Sigmoid colon (tissue), 7 donors: Measurements from ENCODE around the gene CARS1. TPM values are rescaled to one million over a fixed set of nuclear protein-coding genes. Genes with fewer than 3 reads are reported as not detected.
A peak's percentile ranks its signal among the peaks of the same experiment; 100 is the strongest.

Experiments
- DNase-seq: peaks from one replicate; pipeline ENCODE4 v3.0.0-alpha.2; 2019
- H3K27ac ChIP-seq, 4 donors: fragments of 200-600 bp; sonication (generic); one replicate each; pipeline ENCODE4 v1.5.1; 2016 to 2019; ENCODE audit warnings: mild to moderate bottlenecking in 1 of 4
- H3K27me3 ChIP-seq, 3 donors: fragments of 200-600 bp; sonication (generic); one replicate each; pipeline ENCODE4 v1.5.1; 2019; ENCODE audit warnings: mild to moderate bottlenecking in 1 of 3
- H3K36me3 ChIP-seq, 4 donors: fragments of 200-600 bp; sonication (generic); one replicate each; pipeline ENCODE4 v1.5.1; 2016 to 2019
- H3K4me1 ChIP-seq, 4 donors: fragments of 200-600 bp; sonication (generic); one replicate each; pipeline ENCODE4 v1.5.1; 2017 to 2019
- H3K4me3 ChIP-seq, 4 donors: fragments of 200-600 bp; sonication (generic); one replicate each; pipeline ENCODE4 v1.5.1; 2017 to 2019; ENCODE audit warnings: mild to moderate bottlenecking in 2 of 4, moderate library complexity in 1 of 4
- H3K9me3 ChIP-seq, 4 donors: fragments of 200-600 bp in 3 of 4; sonication (generic) in 3 of 4; one replicate each; pipeline versions ENCODE4 v1.5.1 to v1.6.1; 2013 to 2019
- EP300 ChIP-seq, 4 donors: sonication (generic); formaldehyde crosslinking; IDR thresholded peaks; one replicate each; pipeline ENCODE4 v1.6.1; 2017; ENCODE audit warnings: antibody characterized with exemption in 4 of 4
- POLR2A ChIP-seq, 2 donors: fragments of 450-650 bp; IDR thresholded peaks; one replicate each; pipeline ENCODE4 v1.6.1; 2016; ENCODE audit warnings: antibody characterized with exemption in 2 of 2, mild to moderate bottlenecking in 2 of 2, moderate library complexity in 2 of 2
- POLR2AphosphoS5 ChIP-seq, 4 donors: sonication (generic); formaldehyde crosslinking; IDR thresholded peaks; one replicate each; pipeline ENCODE4 v1.6.1; 2017; ENCODE audit warnings: antibody characterized with exemption in 4 of 4
- WGBS, 2 donors: extraction: QIAGEN DNeasy Blood & Tissue Kit; methylation state at CpG; one replicate each; pipeline ENCODE4 v1.1.7; 2013; 5-methylcytosine and 5-hydroxymethylcytosine counted together
- intact Hi-C: fragments of 100-400 bp; cut with DNase I; formaldehyde crosslinking; loops from one replicate; pipeline ENCODE4 v1.15.1; 2023
- polyA plus RNA-seq, 3 donors: library from polyadenylated mRNA; stranded (reverse); fragments of 200-250 nt; gene quantifications; one replicate each; pipeline ENCODE4 v1.2.3, GENCODE V29; 2013
- total RNA-seq, 4 donors: library from RNA; depleted of rRNA; stranded (reverse); fragments of >200 nt; gene quantifications; one replicate each; pipeline ENCODE4 v1.1.0, GENCODE V29; 2016
- TF ChIP-seq, protein P1 (sequence below), 4 experiments: fragments of 450-650 bp in 3 of 4; fragments of 200-600 bp in 1 of 4; IDR thresholded peaks; one replicate each; pipeline ENCODE4 v1.5.1; 2016 to 2019; ENCODE audit warnings: antibody characterized with exemption in 4 of 4, mild to moderate bottlenecking in 3 of 4, moderate library complexity in 2 of 4
- donor health status: healthy with polysubstance abuse.
- donor health status: Bipolar disorder and iron deficiency.
- donor health status: healthy.

Gene CARS1
- total and polyA plus RNA-seq, 7 donors: 21.0 to 57.1 (median 35.9) TPM

DNA sequence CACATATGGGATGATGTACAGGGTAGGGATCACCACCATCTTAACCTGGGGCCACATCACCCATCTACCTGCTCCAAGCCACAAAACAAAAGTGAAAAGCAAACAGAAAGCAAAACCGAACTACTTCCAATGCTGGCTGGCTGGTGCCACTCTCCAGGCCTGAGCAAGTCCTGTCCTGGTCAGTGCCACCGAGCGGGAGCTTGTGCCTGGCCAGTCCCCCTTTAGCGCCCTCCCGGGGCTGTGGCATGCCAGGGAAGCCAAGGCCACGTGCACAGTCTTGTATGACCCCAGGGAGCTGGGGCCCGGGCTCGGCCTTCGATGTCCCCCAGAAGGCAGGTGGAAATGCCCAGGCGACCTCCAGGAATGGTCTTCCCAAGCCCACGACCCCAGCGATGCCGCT, 47.2 kb downstream of the CARS1 start:
- 92 to 95% methylated on average over 13 of the region's 13 CpGs for WGBS, 2 donors
- Histone ChIP-seq H3K27me3 (no peaks in the 10 kb centered on the region), H3K4me1 (no peaks in the 10 kb centered on the region), H3K27ac (no peak overlapping the region), H3K9me3 (no peaks in the 10 kb centered on the region), H3K36me3 (peaks cover 16 to 98% (median 57%) of the 10 kb centered on the region in 4 donors), H3K4me3 (no peak overlapping the region)
- no peak for DNase-seq
- TF ChIP-seq POLR2A (IDR thresholded peaks at IDR 0.05) (no peak), EP300 (IDR thresholded peaks at IDR 0.05) (no peak), POLR2AphosphoS5 (IDR thresholded peaks at IDR 0.05) (no peak)
- TF ChIP-seq, protein P1, sequence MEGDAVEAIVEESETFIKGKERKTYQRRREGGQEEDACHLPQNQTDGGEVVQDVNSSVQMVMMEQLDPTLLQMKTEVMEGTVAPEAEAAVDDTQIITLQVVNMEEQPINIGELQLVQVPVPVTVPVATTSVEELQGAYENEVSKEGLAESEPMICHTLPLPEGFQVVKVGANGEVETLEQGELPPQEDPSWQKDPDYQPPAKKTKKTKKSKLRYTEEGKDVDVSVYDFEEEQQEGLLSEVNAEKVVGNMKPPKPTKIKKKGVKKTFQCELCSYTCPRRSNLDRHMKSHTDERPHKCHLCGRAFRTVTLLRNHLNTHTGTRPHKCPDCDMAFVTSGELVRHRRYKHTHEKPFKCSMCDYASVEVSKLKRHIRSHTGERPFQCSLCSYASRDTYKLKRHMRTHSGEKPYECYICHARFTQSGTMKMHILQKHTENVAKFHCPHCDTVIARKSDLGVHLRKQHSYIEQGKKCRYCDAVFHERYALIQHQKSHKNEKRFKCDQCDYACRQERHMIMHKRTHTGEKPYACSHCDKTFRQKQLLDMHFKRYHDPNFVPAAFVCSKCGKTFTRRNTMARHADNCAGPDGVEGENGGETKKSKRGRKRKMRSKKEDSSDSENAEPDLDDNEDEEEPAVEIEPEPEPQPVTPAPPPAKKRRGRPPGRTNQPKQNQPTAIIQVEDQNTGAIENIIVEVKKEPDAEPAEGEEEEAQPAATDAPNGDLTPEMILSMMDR (IDR thresholded peaks at IDR 0.05): no peak
- intact Hi-C loops: no loop called here

DNA sequence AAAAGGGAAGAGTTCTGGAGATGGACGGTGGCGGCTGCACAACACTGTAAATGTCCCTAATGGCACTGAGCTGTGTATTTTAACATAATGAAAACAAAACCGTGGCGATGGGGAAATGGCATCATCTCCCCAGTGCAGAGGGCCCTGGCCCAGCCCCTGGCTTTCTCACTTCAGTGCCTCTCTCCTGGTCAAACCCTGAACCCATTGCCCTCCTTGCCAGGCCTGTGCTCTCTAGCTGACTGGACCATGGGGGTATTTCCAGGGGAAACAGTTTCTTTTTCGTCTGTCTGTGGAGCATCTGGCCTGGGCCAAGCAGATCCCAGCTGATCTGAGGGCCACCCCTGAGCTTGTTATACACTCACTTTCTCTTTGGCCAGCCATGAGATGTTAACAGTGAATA, 47.7 kb downstream of the CARS1 start:
- Histone ChIP-seq H3K9me3 (no peaks in the 10 kb centered on the region), H3K4me3 (no peak overlapping the region), H3K27ac (no peak overlapping the region), H3K36me3 (peaks cover 15 to 98% (median 56%) of the 10 kb centered on the region in 4 donors), H3K4me1 (no peaks in the 10 kb centered on the region), H3K27me3 (no peaks in the 10 kb centered on the region)
- TF ChIP-seq, protein P1 (IDR thresholded peaks at IDR 0.05): no peak
- TF ChIP-seq EP300 (IDR thresholded peaks at IDR 0.05) (no peak), POLR2AphosphoS5 (IDR thresholded peaks at IDR 0.05) (no peak), POLR2A (IDR thresholded peaks at IDR 0.05) (no peak)
- 70 to 79% methylated on average over 5 of the region's 5 CpGs for WGBS, 2 donors
- intact Hi-C loops: no loop called here
- peak; percentile 33 for DNase-seq

DNA sequence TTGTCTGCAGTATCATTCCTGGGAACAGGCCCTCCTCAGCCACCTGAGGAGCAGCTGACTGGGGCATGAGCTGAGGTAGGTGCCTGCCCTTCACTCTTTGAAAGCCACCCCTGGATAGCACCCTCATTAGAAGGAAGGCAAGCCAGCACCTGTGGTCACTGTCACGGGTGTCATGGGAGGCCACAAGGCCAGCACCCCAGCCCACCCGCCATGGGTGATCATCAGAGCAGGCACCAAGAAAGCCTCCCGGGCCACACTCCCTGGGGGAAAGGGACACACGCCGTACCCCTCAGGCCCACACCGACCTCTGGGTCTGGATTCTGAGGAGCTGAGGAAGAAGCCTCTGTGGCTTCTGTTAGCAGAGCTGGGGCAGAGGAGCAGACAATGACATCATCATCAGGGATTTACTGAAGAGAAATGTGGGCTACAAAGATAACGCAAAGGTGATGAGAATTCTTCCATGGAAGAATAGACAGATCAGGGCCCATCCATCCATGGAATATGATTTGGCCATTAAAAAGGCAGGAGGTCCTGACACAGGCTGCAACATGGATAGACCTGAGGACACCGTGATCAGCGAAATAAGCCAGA, 48.4 kb downstream of the CARS1 start:
- intact Hi-C loops: no loop called here
- Histone ChIP-seq H3K4me3 (no peak overlapping the region), H3K27ac (no peak overlapping the region), H3K9me3 (no peaks in the 10 kb centered on the region), H3K27me3 (no peaks in the 10 kb centered on the region), H3K4me1 (no peaks in the 10 kb centered on the region), H3K36me3 (peaks cover 12 to 98% (median 57%) of the 10 kb centered on the region in 4 donors)
- no peak for TF ChIP-seq POLR2AphosphoS5 (IDR thresholded peaks at IDR 0.05)
- TF ChIP-seq POLR2A (IDR thresholded peaks at IDR 0.05): peak in 1 of 2 donors; percentile 2
- no peak for TF ChIP-seq EP300 (IDR thresholded peaks at IDR 0.05)
- TF ChIP-seq, protein P1 (IDR thresholded peaks at IDR 0.05): no peak
- whole genome bisulfite sequencing, 2 donors: 95 to 97% methylated on average over 9 of the region's 9 CpGs
- DNase-seq: peak; percentile 56

DNA sequence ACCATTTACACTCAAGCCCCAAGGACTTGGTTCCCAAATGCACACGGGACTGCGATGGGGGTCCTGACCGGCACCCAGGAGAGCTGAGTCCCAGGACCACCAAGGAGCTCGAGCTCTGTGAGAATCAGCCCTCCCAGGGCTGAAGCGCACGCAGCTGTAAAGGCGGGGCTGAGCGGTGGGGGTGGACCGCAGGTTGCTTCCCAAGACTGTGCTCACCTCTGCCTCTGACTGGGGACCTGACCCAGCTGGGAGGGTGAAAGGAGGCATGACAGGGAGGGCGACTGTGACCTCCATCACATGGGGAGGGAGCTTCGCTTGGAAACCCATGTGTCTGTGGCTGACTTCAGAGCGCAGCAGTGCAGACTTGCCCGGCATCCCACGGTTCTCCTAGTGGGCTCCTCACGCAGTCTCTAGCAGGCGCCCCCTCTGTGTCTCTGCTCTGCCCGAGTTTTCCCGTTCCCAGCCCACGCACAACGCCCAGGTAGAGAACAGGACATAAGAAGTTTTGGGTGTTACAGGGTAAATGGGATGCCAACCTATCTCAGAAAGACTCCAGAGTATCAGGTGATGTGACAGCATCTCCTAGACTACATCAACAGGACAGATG, 49.7 kb downstream of the CARS1 start:
- intact Hi-C loops: no loop called here
- Histone ChIP-seq H3K4me1 (peaks cover 0 to 2% (median 0%) of the 10 kb centered on the region in 4 donors), H3K27ac (no peak overlapping the region), H3K9me3 (no peaks in the 10 kb centered on the region), H3K4me3 (no peak overlapping the region), H3K27me3 (no peaks in the 10 kb centered on the region), H3K36me3 (peaks cover 9 to 98% (median 59%) of the 10 kb centered on the region in 4 donors)
- DNase-seq: peak; percentile 41
- TF ChIP-seq EP300 (IDR thresholded peaks at IDR 0.05) (no peak), POLR2A (IDR thresholded peaks at IDR 0.05) (no peak), POLR2AphosphoS5 (IDR thresholded peaks at IDR 0.05) (no peak)
- TF ChIP-seq, protein P1 (IDR thresholded peaks at IDR 0.05): no peak
- WGBS, 2 donors: 94 to 95% methylated on average over 20 of the region's 20 CpGs
